Effector memory CD8-positive, alpha-beta T cell (primary cell): ENCODE measurements around the gene MSL1.
A peak's percentile ranks its signal among the peaks of the same experiment; 100 is the strongest.

Source experiments
- ATAC-seq: fragments of 150-1000 bp; cut with Tn5 transposase; replicated peaks from 2 replicates; pipeline ENCODE4 v1.10.0; 2021; ENCODE audit warnings: mild to moderate bottlenecking, moderate library complexity
- DNase-seq, 3 experiments: peaks; one replicate each; pipeline ENCODE4 v3.0.0; 2021
- H3K27ac Mint-ChIP-seq, 2 donors: one replicate each; pipeline ENCODE4 v1.8.0; 2022; ENCODE audit warnings: mild to moderate bottlenecking in 2 of 2, mixed read lengths in 2 of 2, moderate library complexity in 2 of 2
- H3K27me3 Mint-ChIP-seq, 2 donors: one replicate each; pipeline ENCODE4 v1.8.0; 2022; ENCODE audit warnings: mixed read lengths in 2 of 2
- H3K36me3 Mint-ChIP-seq: one replicate; pipeline ENCODE4 v1.8.0; 2022; ENCODE audit warnings: mild to moderate bottlenecking, moderate library complexity, mixed read lengths; ENCODE audit not compliant: insufficient read depth
- H3K4me1 Mint-ChIP-seq, 2 donors: one replicate each; pipeline ENCODE4 v1.8.0; 2022; ENCODE audit warnings: low read depth in 2 of 2, mixed read lengths in 2 of 2
- H3K4me3 Mint-ChIP-seq, 2 donors: one replicate each; pipeline ENCODE4 v1.8.0; 2022; ENCODE audit warnings: mild to moderate bottlenecking in 2 of 2, mixed read lengths in 2 of 2, moderate library complexity in 2 of 2
- H3K9me3 Mint-ChIP-seq, 2 donors: one replicate each; pipeline ENCODE4 v1.8.0; 2022; ENCODE audit warnings: mixed read lengths in 2 of 2

MSL1 gene

DNA sequence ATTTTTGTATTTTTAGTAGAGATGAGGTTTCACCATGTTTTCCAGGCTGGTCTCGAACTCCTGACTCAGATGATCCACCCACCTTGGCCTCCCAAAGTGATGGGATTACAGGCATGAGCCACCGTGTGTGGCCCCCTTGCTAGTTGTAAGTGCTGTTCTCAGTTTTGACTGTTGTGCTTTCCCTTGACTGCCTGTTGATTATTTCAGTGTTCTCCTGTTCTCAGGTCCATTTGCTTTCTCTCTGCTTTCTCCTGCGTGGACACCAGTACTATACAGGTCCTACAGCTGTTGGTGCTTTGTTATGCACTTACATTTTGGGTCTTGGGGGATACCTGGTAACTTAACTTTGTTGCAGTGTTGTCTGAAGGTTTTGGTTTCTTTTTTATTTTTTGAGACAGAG is 26.8 kb downstream of the MSL1 start:
- peak overlapping the region in 1 of 2 donors; percentile 28 for H3K27ac Mint-ChIP-seq
- H3K4me1 Mint-ChIP-seq: peaks cover 22 to 50% of the 10 kb centered on the region in 2 donors
- H3K36me3 Mint-ChIP-seq: peaks cover 58% of the 10 kb centered on the region

DNA sequence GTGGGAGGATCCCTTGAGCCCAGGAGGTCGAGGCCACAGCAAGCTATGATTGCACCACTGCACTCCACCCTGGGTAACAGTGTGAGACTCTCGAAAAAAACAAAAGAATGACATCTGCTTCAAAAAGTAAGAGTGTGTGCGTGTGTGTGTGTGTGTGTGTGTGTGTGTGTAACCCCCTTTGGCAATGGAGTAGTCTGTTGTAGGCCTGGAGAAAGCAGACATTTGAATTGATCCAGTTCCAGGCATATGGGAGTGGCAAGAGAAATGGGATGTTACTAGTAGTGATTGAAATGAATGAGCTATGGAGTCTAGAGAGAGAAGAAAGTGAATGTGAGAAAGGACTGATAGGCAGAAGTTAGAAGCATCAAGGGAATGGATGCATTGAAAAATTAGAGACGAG is 28.5 kb downstream of the MSL1 start:
- no peak for DNase-seq
- peaks cover 63% of the 10 kb centered on the region for H3K36me3 Mint-ChIP-seq
- no peak overlapping the region for H3K27ac Mint-ChIP-seq
- H3K27me3 Mint-ChIP-seq: no peaks in the 10 kb centered on the region
- H3K4me1 Mint-ChIP-seq: peaks cover 21 to 58% of the 10 kb centered on the region in 2 donors
- H3K4me3 Mint-ChIP-seq: no peak overlapping the region
- no peak for ATAC-seq
- H3K9me3 Mint-ChIP-seq: no peaks in the 10 kb centered on the region

More for the DNA sequence above, 26.8 kb downstream of the MSL1 start:
- DNase-seq (no peak), ATAC-seq (no peak)
- Mint-ChIP-seq H3K9me3 (no peaks in the 10 kb centered on the region), H3K27me3 (no peaks in the 10 kb centered on the region), H3K4me3 (no peak overlapping the region)

DNA sequence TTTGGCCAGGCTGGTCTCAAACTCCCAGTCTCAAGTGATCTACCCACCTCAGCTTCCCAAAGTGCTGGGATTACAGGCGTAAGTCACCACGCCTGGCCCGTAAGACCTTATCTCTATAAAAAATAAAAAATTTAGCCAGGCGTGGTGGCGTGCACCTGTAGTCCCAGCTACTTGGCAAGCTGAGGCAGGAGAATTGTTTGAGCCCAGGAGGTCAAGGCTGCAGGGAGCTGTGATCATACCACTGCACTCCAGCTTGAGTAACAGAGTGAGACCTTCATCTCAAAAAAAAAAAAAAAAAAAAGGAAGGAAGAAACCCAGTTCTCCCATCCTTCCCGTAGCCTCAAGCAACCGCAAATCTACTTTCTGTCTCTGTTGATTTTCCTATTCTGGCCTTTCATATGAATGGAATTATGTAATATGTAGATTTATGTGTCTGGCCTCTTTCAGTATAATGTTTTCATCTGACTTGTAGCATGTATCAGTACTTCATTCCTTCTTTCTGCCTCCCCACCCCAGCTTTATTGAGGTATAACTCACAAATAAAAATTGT is 29.7 kb downstream of the MSL1 start:
- DNase-seq (no peak), ATAC-seq (no peak)
- Mint-ChIP-seq H3K4me3 (no peak overlapping the region), H3K4me1 (peaks cover 23 to 58% of the 10 kb centered on the region in 2 donors), H3K9me3 (no peaks in the 10 kb centered on the region), H3K27me3 (no peaks in the 10 kb centered on the region), H3K36me3 (peaks cover 65% of the 10 kb centered on the region), H3K27ac (peak overlapping the region in 1 of 2 donors; percentile 25)

DNA sequence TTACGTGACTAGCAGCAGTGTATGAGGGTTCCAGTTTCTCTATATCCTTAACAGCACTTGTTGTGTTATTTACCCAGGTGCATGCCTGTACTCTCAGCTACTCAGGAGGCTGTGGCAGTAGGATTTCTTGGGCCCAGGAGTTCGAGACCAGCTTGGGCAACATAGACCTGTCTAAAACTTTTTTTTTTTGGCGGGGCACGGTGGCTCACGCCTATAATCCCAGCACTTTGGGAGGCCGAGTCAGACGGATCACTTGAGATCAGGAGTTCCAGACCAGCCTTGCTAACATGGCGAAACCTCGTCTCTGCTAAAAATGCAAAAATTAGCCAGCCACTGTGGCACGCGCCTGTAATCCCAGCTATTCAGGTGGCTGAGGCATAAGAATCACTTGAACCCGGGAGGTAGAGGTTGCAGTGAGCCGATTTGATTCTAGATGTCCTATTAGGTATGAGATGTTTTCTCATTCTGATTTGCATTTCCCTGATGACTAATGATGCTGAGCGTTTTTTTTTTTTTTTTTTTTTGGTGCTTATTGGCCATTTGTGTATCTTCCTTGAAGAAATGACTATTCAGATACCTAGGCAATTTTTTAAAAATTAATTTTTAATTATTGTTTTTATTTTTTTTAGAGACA is 31.9 kb downstream of the MSL1 start:
- H3K36me3 Mint-ChIP-seq: peaks cover 54% of the 10 kb centered on the region
- peaks cover 19 to 55% of the 10 kb centered on the region in 2 donors for H3K4me1 Mint-ChIP-seq
- H3K9me3 Mint-ChIP-seq: no peaks in the 10 kb centered on the region
- peak overlapping the region in 1 of 2 donors; percentile 77 for H3K27ac Mint-ChIP-seq
- H3K4me3 Mint-ChIP-seq: no peak overlapping the region
- ATAC-seq: no peak
- DNase-seq: no peak
- no peaks in the 10 kb centered on the region for H3K27me3 Mint-ChIP-seq

DNA sequence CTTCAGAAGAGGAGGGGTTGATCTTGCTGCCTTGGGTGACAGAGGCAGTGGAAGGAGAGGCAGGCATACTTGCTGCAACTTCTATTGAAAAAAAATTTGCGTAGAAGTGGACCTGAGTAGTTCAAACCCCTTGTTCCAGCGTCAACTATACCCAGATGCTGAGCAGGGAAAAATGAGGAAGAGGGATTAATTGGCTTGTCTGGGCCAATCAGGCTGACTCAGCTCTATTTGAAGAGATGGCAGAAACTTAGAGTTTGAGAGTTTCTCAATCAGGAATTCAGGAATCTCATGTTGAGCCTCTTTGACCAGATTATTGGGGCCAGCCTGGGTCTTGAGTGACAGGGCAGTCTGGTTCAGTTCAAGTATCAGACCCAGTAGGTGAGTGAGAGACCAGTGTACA is 36.2 kb downstream of the MSL1 start:
- Mint-ChIP-seq H3K27ac (peak overlapping the region; percentile 25 to 82), H3K4me3 (peak overlapping the region in 1 of 2 donors; percentile 3), H3K9me3 (no peaks in the 10 kb centered on the region), H3K27me3 (no peaks in the 10 kb centered on the region), H3K4me1 (peaks cover 13 to 32% of the 10 kb centered on the region in 2 donors), H3K36me3 (peaks cover 60% of the 10 kb centered on the region)
- ATAC-seq (no peak), DNase-seq (no peak)

DNA sequence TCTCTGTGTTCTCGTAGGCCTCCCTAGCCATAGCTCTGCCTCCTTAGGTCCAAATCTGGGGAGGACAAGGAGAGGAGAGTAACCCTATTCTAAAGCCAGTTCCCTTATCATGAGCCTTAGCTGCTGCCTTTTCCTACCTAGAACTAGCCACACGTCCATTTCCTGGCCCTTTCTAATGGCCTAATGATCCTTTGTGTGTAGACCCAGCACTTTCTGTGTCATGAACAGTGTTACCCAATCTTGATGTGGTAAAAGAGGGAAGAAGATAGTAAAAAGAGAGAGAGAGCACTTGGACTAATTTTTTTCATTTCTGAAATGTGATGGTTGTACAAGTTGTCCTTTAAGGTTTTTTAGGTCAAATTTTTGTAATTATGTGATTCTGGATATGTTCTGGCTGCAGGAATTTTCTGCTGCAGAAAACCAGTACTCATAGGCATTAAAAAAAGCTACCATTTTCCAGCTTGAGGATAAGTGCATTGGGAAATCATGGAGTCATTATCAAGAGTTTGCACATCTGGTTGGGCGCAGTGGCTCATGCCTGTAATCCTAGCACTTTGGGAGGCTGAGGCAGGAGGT is 36.8 kb downstream of the MSL1 start:
- peaks cover 64% of the 10 kb centered on the region for H3K36me3 Mint-ChIP-seq
- no peak overlapping the region for H3K4me3 Mint-ChIP-seq
- no peaks in the 10 kb centered on the region for H3K27me3 Mint-ChIP-seq
- H3K27ac Mint-ChIP-seq: peak overlapping the region; percentile 25 to 82
- H3K9me3 Mint-ChIP-seq: no peaks in the 10 kb centered on the region
- ATAC-seq (no peak), DNase-seq (no peak)
- peaks cover 8 to 27% of the 10 kb centered on the region in 2 donors for H3K4me1 Mint-ChIP-seq

DNA sequence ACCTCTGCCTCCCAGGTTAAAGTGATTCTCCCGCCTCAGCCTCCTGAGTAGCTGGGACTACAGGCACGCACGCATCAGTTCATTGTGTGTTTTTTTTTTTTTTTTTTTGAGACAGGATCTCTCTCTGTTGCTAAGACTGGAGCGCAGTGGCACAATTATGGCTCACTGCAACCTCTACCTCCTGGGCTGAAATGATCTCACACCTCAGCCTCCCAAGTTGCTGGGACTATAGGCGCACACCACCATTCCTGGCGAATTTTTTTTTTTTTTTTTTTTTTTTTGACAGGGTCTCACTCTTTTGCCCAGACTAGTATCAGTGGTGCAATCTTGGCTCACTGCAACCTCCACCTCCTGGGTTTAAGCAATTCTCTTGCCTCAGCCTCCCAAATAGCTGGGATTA is 37.7 kb downstream of the MSL1 start:
- no peaks in the 10 kb centered on the region for H3K9me3 Mint-ChIP-seq
- ATAC-seq (no peak), DNase-seq (no peak)
- no peak overlapping the region for H3K27ac Mint-ChIP-seq
- no peaks in the 10 kb centered on the region for H3K27me3 Mint-ChIP-seq
- no peak overlapping the region for H3K4me3 Mint-ChIP-seq
- peaks cover 64% of the 10 kb centered on the region for H3K36me3 Mint-ChIP-seq
- H3K4me1 Mint-ChIP-seq: peaks cover 8 to 24% of the 10 kb centered on the region in 2 donors

DNA sequence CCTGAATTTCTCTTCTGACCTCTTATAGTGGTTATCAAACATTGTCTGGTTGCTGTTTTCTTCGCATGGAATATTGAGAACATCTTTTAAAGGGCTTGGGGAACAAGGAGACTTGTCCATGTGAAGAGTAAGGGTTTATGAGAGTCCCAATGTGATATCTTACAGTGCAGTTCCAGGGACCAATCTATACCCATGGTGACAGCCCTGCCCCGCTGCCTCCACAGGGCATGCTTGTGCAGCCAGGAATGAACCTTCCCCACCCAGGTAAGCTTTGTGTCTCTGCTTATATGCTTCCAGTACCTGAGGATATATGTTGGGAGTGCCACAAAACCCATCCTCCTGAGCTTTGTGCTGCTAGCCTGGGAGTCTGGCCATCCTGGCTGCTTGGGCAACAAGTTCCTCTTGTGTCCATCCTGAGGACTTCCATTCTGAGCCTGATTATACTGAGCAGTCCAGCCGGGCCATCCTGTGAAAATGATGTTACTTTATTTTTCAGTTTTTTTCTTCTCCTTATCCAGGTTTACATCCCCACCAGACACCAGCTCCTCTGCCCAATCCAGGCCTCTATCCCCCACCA is 46.0 kb downstream of the MSL1 start:
- no peak for DNase-seq
- no peaks in the 10 kb centered on the region for H3K27me3 Mint-ChIP-seq
- H3K9me3 Mint-ChIP-seq: no peaks in the 10 kb centered on the region
- H3K4me3 Mint-ChIP-seq: no peak overlapping the region
- peaks cover 8% of the 10 kb centered on the region in 2 donors for H3K4me1 Mint-ChIP-seq
- peaks cover 93% of the 10 kb centered on the region for H3K36me3 Mint-ChIP-seq
- H3K27ac Mint-ChIP-seq: peak overlapping the region; percentile 29 to 74
- no peak for ATAC-seq

DNA sequence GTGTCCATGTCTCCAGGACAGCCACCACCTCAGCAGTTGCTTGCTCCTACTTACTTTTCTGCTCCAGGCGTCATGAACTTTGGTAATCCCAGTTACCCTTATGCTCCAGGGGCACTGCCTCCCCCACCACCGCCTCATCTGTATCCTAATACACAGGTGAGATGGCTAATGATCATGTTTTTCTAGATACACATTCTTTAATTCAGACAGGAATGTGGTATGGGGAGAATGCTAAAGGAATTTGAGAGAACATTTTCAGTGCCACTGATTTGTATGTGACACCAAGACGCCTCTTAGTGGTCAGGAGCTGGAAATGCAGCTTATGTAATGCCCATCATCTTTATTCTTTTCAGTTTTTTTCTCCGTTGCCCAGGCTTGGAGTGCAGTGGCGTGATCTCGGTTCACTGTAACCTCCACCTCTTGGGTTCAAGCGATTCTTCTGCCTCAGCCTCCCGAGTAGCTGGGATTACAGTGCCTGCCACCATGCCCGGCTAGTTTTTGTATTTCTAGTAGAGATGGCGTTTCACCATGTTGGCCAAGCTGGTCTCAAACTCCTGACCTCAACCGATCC is 46.6 kb downstream of the MSL1 start:
- peaks cover 91% of the 10 kb centered on the region for H3K36me3 Mint-ChIP-seq
- peak; percentile 26 to 32 (median 27) for DNase-seq
- peaks cover 8% of the 10 kb centered on the region in 2 donors for H3K4me1 Mint-ChIP-seq
- H3K27ac Mint-ChIP-seq: peak overlapping the region; percentile 29 to 74
- no peaks in the 10 kb centered on the region for H3K9me3 Mint-ChIP-seq
- H3K27me3 Mint-ChIP-seq: no peaks in the 10 kb centered on the region
- peak; percentile 83 for ATAC-seq
- H3K4me3 Mint-ChIP-seq: no peak overlapping the region

DNA sequence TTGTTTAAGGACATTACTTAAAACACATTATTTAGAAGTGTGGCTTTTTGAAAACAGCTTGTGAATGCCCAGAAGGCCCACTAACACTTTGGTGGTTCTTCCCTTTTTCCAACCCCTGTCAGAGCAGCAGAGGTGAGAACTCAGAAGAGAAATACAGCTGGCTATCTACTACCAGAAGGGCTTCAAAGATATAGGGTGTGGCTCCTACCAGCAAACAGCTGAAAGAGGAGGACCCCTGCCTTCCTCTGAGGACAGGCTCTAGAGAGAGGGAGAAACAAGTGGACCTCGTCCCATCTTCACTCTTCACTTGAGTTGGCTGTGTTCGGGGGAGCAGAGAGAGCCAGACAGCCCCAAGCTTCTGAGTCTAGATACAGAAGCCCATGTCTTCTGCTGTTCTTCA is 48.6 kb downstream of the MSL1 start:
- peaks cover 8% of the 10 kb centered on the region in 2 donors for H3K4me1 Mint-ChIP-seq
- no peaks in the 10 kb centered on the region for H3K9me3 Mint-ChIP-seq
- no peak overlapping the region for H3K4me3 Mint-ChIP-seq
- H3K27ac Mint-ChIP-seq: no peak overlapping the region
- ATAC-seq (no peak), DNase-seq (no peak)
- H3K36me3 Mint-ChIP-seq: peaks cover 79% of the 10 kb centered on the region
- H3K27me3 Mint-ChIP-seq: no peaks in the 10 kb centered on the region

DNA sequence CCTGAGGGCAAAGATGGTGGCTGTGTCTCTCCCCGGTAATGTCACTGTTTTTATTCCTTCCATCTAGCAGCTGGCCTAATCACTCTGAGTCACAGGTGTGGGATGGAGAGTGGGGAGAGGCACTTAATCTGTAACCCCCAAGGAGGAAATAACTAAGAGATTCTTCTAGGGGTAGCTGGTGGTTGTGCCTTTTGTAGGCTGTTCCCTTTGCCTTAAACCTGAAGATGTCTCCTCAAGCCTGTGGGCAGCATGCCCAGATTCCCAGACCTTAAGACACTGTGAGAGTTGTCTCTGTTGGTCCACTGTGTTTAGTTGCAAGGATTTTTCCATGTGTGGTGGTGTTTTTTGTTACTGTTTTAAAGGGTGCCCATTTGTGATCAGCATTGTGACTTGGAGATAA is 50.0 kb downstream of the MSL1 start:
- H3K4me3 Mint-ChIP-seq: no peak overlapping the region
- H3K27me3 Mint-ChIP-seq: no peaks in the 10 kb centered on the region
- peak overlapping the region in 1 of 2 donors; percentile 78 for H3K27ac Mint-ChIP-seq
- DNase-seq (no peak), ATAC-seq (no peak)
- peaks cover 69% of the 10 kb centered on the region for H3K36me3 Mint-ChIP-seq
- H3K9me3 Mint-ChIP-seq: no peaks in the 10 kb centered on the region
- peaks cover 8 to 9% of the 10 kb centered on the region in 2 donors for H3K4me1 Mint-ChIP-seq

DNA sequence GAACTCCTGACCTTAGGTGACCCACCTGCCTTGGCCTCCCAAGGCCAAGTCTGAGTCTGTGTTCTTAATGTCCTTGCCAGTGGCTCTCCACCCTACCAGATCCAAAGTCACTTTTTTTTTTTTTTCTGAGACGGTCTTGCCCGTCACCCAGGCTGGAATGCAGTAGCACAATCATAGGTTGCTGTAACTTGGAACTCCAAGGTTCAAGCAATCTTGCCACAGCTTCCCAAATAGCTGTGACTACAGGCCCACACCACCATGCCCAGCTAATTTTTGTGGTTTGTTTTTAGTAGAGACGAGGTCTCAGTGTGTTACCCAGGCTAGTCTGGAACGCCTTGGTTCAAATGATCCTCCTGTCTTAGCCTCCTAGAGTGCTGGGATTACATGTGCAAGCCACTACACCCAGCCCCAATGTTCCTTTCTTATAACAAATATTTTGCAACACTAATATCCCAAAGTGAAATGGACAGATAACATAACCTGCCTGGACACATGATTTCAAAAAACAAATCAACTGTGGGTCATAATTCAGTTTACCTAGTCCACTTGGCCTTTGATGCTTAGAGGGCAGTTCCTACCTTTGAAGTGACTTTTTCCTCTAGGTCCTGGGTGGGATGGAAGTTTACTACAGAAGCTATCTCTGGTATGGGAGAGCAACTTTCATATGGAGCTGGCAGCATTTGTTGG is 51.5 kb downstream of the MSL1 start:
- DNase-seq: no peak
- Mint-ChIP-seq H3K36me3 (peaks cover 63% of the 10 kb centered on the region), H3K4me1 (peaks cover 6 to 12% of the 10 kb centered on the region in 2 donors), H3K9me3 (no peaks in the 10 kb centered on the region), H3K4me3 (no peak overlapping the region), H3K27ac (no peak overlapping the region), H3K27me3 (no peaks in the 10 kb centered on the region)
- no peak for ATAC-seq

DNA sequence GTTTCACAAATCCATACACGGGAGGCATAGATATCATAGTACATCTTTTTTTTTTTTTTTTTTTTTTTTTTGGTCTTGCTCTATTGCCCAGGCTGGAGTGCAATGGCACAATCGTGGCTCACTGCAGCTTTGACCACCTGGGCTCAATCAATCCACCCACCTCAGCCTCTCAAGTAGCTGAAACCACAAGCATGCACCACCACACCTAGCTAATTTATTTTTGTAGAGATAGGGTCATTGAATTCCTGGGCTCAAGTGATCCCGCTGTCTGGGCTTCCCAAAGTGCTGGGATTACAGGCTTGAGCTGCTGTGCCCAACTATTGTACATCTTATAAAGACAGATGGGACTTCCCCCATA is 52.0 kb downstream of the MSL1 start:
- ATAC-seq: no peak
- no peaks in the 10 kb centered on the region for H3K9me3 Mint-ChIP-seq
- H3K4me3 Mint-ChIP-seq: no peak overlapping the region
- no peak for DNase-seq
- peaks cover 58% of the 10 kb centered on the region for H3K36me3 Mint-ChIP-seq
- no peaks in the 10 kb centered on the region for H3K27me3 Mint-ChIP-seq
- peaks cover 1 to 10% of the 10 kb centered on the region in 2 donors for H3K4me1 Mint-ChIP-seq
- no peak overlapping the region for H3K27ac Mint-ChIP-seq
